HepG2 (cell line): Measurements from ENCODE around the gene OSBPL9. TPM values are rescaled to one million over a fixed set of nuclear protein-coding genes. Genes with fewer than 3 reads are reported as not detected.

ENCODE experiments used
- ATAC-seq: fragments of 200-7000 bp; cut with Tn5 transposase; 3 replicates; pipeline ENCODE4 v1.9.1; 2020; ENCODE audit warnings: mild to moderate bottlenecking, moderate library complexity
- BruUV-seq: library from RNA; stranded (reverse); fragments of 400-500 nt; replicated peaks from 2 replicates; lab custom pipeline; 2021; lab: Mats Ljungman, UMichigan
- CTCF ChIA-PET: fragments of 300-600 bp; formaldehyde crosslinking; extraction: SDS; loops from one replicate; lab custom pipeline; 2021; ENCODE audit warnings: low total read pairs, inconsistent platforms, low intra/inter-chr PET ratio; lab: Yijun Ruan, JAX
- POLR2A ChIA-PET: fragments of 350-600 bp; sonication (Branson Sonifier 250); formaldehyde crosslinking; loops from one replicate; lab custom pipeline; 2020; ENCODE audit warnings: antibody characterized with exemption, inconsistent platforms; lab: Yijun Ruan, JAX
- DNase-seq: peaks from one replicate; pipeline ENCODE4 v3.0.0-alpha.2; 2015; ENCODE audit warnings: low spot score
- FAIRE-seq: peaks from 3 replicates; lab custom pipeline; 2011; peaks lifted over from hg19 to GRCh38; lab: Jason Lieb, UNC
- H2AFZ ChIP-seq: one replicate; pipeline ENCODE4 v1.6.1; 2011; ENCODE audit warnings: low read length, inconsistent platforms
- H3K27ac ChIP-seq: fragments of 300-600 bp; 3 replicates; pipeline ENCODE4 v1.8.0; 2011; ENCODE audit warnings: mixed run types, mild to moderate bottlenecking, mixed read lengths, low read length, inconsistent platforms; ENCODE audit not compliant: insufficient read depth; ENCODE audit errors: extremely low read length
- H3K27me3 ChIP-seq, 2 experiments: fragments of 200-600 bp in 1 of 2; 2 replicates in 1 of 2; 3 replicates in 1 of 2; pipeline versions ENCODE4 v1.6.0 to v1.8.0; 2011; ENCODE audit warnings: low read length in 2 of 2, mild to moderate bottlenecking in 2 of 2, moderate library complexity in 2 of 2, inconsistent platforms in 1 of 2; ENCODE audit not compliant: insufficient read depth in 2 of 2, control insufficient read depth in 1 of 2
- H3K36me3 ChIP-seq, 2 experiments: fragments of 200-600 bp in 1 of 2; replicated peaks in 1 of 2; 2 replicates in 1 of 2; 3 replicates in 1 of 2; pipeline versions ENCODE4 v1.5.1 to v1.8.0; 2011; ENCODE audit warnings: low read length in 2 of 2, inconsistent platforms in 1 of 2; ENCODE audit not compliant: insufficient read depth in 2 of 2, control insufficient read depth in 1 of 2
- H3K4me1 ChIP-seq: 2 replicates; pipeline ENCODE4 v1.5.1; 2012; ENCODE audit warnings: low read length, inconsistent platforms; ENCODE audit not compliant: insufficient read depth
- H3K4me2 ChIP-seq: 2 replicates; pipeline ENCODE4 v1.6.0; 2011; ENCODE audit warnings: low read depth, low read length, inconsistent platforms
- H3K4me3 ChIP-seq, 3 experiments: fragments of 200-600 bp in 1 of 3; sonication (generic), shearing (Covaris generic) in 1 of 3; replicated peaks in 1 of 3; 2 replicates each; pipeline ENCODE4 v1.5.1; 2011 to 2016; ENCODE audit warnings: low read length in 3 of 3, inconsistent platforms in 2 of 3, low read depth in 2 of 3, mild to moderate bottlenecking in 2 of 3, control low read depth in 1 of 3, mixed read lengths in 1 of 3; ENCODE audit not compliant: insufficient read depth in 1 of 3
- H3K79me2 ChIP-seq: one replicate; pipeline ENCODE4 v1.6.1; 2011; ENCODE audit warnings: low read length, inconsistent platforms; ENCODE audit not compliant: insufficient read depth
- H3K9ac ChIP-seq: 2 replicates; pipeline ENCODE4 v1.6.0; 2011; ENCODE audit warnings: mild to moderate bottlenecking, low read depth, low read length, inconsistent platforms; ENCODE audit not compliant: insufficient read depth
- H3K9me3 ChIP-seq: 2 replicates; pipeline ENCODE4 v1.5.1; 2012; ENCODE audit warnings: mild to moderate bottlenecking, low read length
- H4K20me1 ChIP-seq: 2 replicates; pipeline ENCODE4 v1.6.0; 2011; ENCODE audit warnings: inconsistent platforms, mild to moderate bottlenecking, low read length, moderate library complexity; ENCODE audit not compliant: insufficient read depth
- DR1 ChIP-seq: sonication (generic); formaldehyde crosslinking; IDR thresholded peaks from 2 replicates; pipeline ENCODE4 v1.8.0; 2021; ENCODE audit warnings: mild to moderate bottlenecking, missing genetic modification reagents, inconsistent platforms
- EHMT2 ChIP-seq: fragments of 200-600 bp; sonication (generic); IDR thresholded peaks from 2 replicates; pipeline ENCODE4 v1.7.0; 2017; ENCODE audit warnings: antibody characterized with exemption, low read depth, low read length, borderline replicate concordance
- FOXA3 ChIP-seq: IDR thresholded peaks from 2 replicates; pipeline ENCODE4 v1.6.1; 2016; ENCODE audit warnings: missing genetic modification reagents, missing compliant biosample characterization
- GABPB1 ChIP-seq: IDR thresholded peaks from 2 replicates; pipeline ENCODE4 v1.6.1; 2016; ENCODE audit warnings: mild to moderate bottlenecking, missing genetic modification reagents, moderate library complexity, missing compliant biosample characterization
- KLF13 ChIP-seq: sonication (generic); formaldehyde crosslinking; IDR thresholded peaks from 2 replicates; pipeline ENCODE4 v1.4.0; 2020; ENCODE audit warnings: mild to moderate bottlenecking, missing genetic modification reagents
- MYNN ChIP-seq: sonication (generic); formaldehyde crosslinking; IDR thresholded peaks from 2 replicates; pipeline ENCODE4 v1.4.0; 2020; ENCODE audit warnings: mild to moderate bottlenecking, low read depth, missing genetic modification reagents
- NKX3-1 ChIP-seq: sonication (generic); formaldehyde crosslinking; IDR thresholded peaks from 2 replicates; pipeline ENCODE4 v1.5.0; 2020; ENCODE audit warnings: missing genetic modification reagents
- PAXIP1 ChIP-seq: sonication (generic); formaldehyde crosslinking; conservative IDR thresholded peaks from 2 replicates; pipeline ENCODE4 v1.4.0; 2020; ENCODE audit warnings: mild to moderate bottlenecking, missing genetic modification reagents, moderate library complexity
- PHF20 ChIP-seq: sonication (generic); formaldehyde crosslinking; IDR thresholded peaks from 2 replicates; pipeline ENCODE4 v1.5.0; 2020; ENCODE audit warnings: mild to moderate bottlenecking, missing genetic modification reagents
- SUZ12 ChIP-seq: fragments of 150-350 bp; IDR thresholded peaks from 2 replicates; pipeline ENCODE4 v1.6.1; 2014; ENCODE audit warnings: low read depth, low read length
- ZNF235 ChIP-seq: sonication (generic); formaldehyde crosslinking; IDR thresholded peaks from 2 replicates; pipeline ENCODE4 v1.8.1; 2023; ENCODE audit warnings: mild to moderate bottlenecking, missing genetic modification reagents, borderline replicate concordance
- ZNF775 ChIP-seq: sonication (generic); formaldehyde crosslinking; IDR thresholded peaks from 2 replicates; pipeline ENCODE4 v1.4.0; 2020; ENCODE audit warnings: missing genetic modification reagents, mild to moderate bottlenecking, moderate library complexity, borderline replicate concordance
- WGBS: methylation state at CpG from one replicate; pipeline ENCODE4 v1.1.6; 2017; ENCODE audit warnings: low lambda C conversion rate; 5-methylcytosine and 5-hydroxymethylcytosine counted together
- in situ Hi-C: cut with HindIII; loops from 2 replicates; pipeline ENCODE4 v1.10.0; 2017; ENCODE audit warnings: low pct_unique_long_range_greater_than_20kb; ENCODE audit not compliant: extremely low pct_ligation_motif_present
- intact Hi-C: fragments of 100-400 bp; cut with micrococcal nuclease; formaldehyde crosslinking; loops from one replicate; pipeline ENCODE4 v1.10.0; 2022; ENCODE audit not compliant: unreplicated experiment
- polyA plus RNA-seq, 8 experiments: library from polyadenylated mRNA; depleted of rRNA in 3 of 8; stranded (reverse) in 7 of 8; unstranded in 1 of 8; fragments of >200 nt; fragmentation: Illumina TruSeq in 4 of 8; extraction: Trizol in 4 of 8; gene quantifications; 2 replicates each; pipeline versions ENCODE4 v1.2.1 to v1.2.3, GENCODE V29; 2011 to 2016; ENCODE audit warnings: low read depth in 4 of 8, missing spikeins in 1 of 8, mixed read lengths in 1 of 8; ENCODE audit not compliant: insufficient read depth in 1 of 8
- total RNA-seq, 5 experiments: library from RNA; depleted of rRNA; stranded (reverse); fragments of >200 nt; fragmentation: Illumina TruSeq; extraction: Trizol; gene quantifications; 2 replicates each; pipeline ENCODE4 v1.2.3, GENCODE V29; 2016; ENCODE audit warnings: low read depth in 1 of 5
- TF ChIP-seq, protein P1 (sequence below): IDR thresholded peaks from 2 replicates; pipeline ENCODE4 v1.6.1; 2016

Gene OSBPL9
- total and polyA plus RNA-seq, 2 of the 13 experiments (the other 11 are each of a cell fraction or from before 2014, with no cell fraction given): 83.6 to 142 TPM

DNA sequence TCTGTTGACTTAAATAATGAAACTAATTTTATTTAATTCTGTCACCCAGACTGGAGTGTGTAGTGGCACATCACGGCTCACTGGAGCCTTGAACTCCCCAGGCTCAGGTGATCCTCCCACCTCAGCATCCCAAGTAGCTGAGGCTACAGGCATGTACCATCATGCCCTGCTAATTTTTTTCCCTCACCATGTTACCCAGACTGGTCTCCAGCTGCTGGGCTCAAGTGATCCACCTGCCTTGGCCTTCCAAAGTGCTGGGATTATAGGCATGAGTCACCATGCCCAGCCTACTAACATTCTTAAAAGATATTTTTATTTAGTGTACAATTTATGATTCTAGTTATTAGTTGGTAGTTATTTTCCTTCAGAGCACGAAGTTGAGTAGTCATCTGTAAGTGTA is 212.2 kb downstream of the OSBPL9 start:
- intact Hi-C loops: loop anchor here (10.0 kb wide), 1 partner anchor 176 kb away; no protein-coding TSS in a partner anchor
- H3K9ac ChIP-seq: no peak overlapping the region
- no peak overlapping the region for H2AFZ ChIP-seq
- no peaks in the 10 kb centered on the region for H3K9me3 ChIP-seq
- H3K4me3 ChIP-seq: no peak overlapping the region
- H3K79me2 ChIP-seq: no peaks in the 10 kb centered on the region
- no peaks in the 10 kb centered on the region; the same call in 1 of the 2 replicates for H4K20me1 ChIP-seq
- no peak overlapping the region for H3K4me2 ChIP-seq
- ChIA-PET POLR2A (no interaction called here), CTCF (no interaction called here)
- DNase-seq: no peak
- FAIRE-seq: no peak
- no peak for ATAC-seq
- 100% methylated on average over 2 of the region's 2 CpGs for WGBS
- no peak for TF ChIP-seq GABPB1
- no peak for TF ChIP-seq PHF20 (CRISPR knock-in tag)
- TF ChIP-seq FOXA3 (CRISPR knock-in tag): no peak
- TF ChIP-seq, protein P1, sequence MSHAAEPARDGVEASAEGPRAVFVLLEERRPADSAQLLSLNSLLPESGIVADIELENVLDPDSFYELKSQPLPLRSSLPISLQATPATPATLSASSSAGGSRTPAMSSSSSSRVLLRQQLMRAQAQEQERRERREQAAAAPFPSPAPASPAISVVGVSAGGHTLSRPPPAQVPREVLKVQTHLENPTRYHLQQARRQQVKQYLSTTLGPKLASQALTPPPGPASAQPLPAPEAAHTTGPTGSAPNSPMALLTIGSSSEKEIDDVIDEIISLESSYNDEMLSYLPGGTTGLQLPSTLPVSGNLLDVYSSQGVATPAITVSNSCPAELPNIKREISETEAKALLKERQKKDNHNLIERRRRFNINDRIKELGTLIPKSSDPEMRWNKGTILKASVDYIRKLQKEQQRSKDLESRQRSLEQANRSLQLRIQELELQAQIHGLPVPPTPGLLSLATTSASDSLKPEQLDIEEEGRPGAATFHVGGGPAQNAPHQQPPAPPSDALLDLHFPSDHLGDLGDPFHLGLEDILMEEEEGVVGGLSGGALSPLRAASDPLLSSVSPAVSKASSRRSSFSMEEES (CRISPR knock-in tag): no peak
- no peak for TF ChIP-seq ZNF775 (CRISPR knock-in tag)
- no peak for TF ChIP-seq NKX3-1
- H3K27ac ChIP-seq: no peak overlapping the region
- no peaks in the 10 kb centered on the region for H3K27me3 ChIP-seq
- BruUV-seq: no TSS peak
- no peaks in the 10 kb centered on the region for H3K4me1 ChIP-seq
- H3K36me3 ChIP-seq: peaks cover 4 to 39% of the 10 kb centered on the region in 2 experiments; a peak in 4 of 5 replicates
- in situ Hi-C loops: no loop called here

GRCh38 chr1:51833700-51834099 is 216.8 kb downstream of the OSBPL9 start:
- no peak for TF ChIP-seq EHMT2
- TF ChIP-seq KLF13: no peak
- no peak for TF ChIP-seq ZNF235
- no peak for TF ChIP-seq DR1 (CRISPR knock-in tag)
- TF ChIP-seq MYNN (CRISPR knock-in tag): no peak
- TF ChIP-seq SUZ12: no peak
- TF ChIP-seq PAXIP1 (CRISPR knock-in tag): no peak
- TF ChIP-seq, all 625 proteins: peak for 0
- no peak overlapping the region for H3K4me3 ChIP-seq
- no peak for FAIRE-seq
- WGBS: 98% methylated on average over 2 of the region's 2 CpGs
- DNase-seq: no peak
- no peak overlapping the region for H2AFZ ChIP-seq
- no peaks in the 10 kb centered on the region for H3K4me1 ChIP-seq
- H3K9me3 ChIP-seq: no peaks in the 10 kb centered on the region
- H3K9ac ChIP-seq: no peak overlapping the region
- no peaks in the 10 kb centered on the region for H3K27me3 ChIP-seq
- in situ Hi-C loops: no loop called here
- no peaks in the 10 kb centered on the region for H3K79me2 ChIP-seq
- no peak overlapping the region for H3K4me2 ChIP-seq
- H3K27ac ChIP-seq: no peak overlapping the region
- no TSS peak for BruUV-seq
- CTCF ChIA-PET: no interaction called here
- intact Hi-C loops: no loop called here
- peaks cover 4 to 50% of the 10 kb centered on the region in 2 experiments; a peak in 4 of 5 replicates for H3K36me3 ChIP-seq
- POLR2A ChIA-PET: no interaction called here
- no peaks in the 10 kb centered on the region; the same call in 1 of the 2 replicates for H4K20me1 ChIP-seq
- ATAC-seq: no peak
